Measurements from ENCODE around the gene NEDD4L. TPM values are rescaled to one million over a fixed set of nuclear protein-coding genes. Genes with fewer than 3 reads are reported as not detected.

Gene NEDD4L
- total and polyA plus RNA-seq, 8 donors = 88.0 to 159 (median 95.2) TPM

GRCh38 chr18:58196881-58197872 lies 153.2 kb downstream of the NEDD4L start:
- Histone ChIP-seq H3K27ac (peak overlapping the region; percentile 16 to 57), H3K4me3 (peak overlapping the region in 1 of 2 donors; percentile 36)
- no peak for DNase-seq

GRCh38 chr18:58201268-58201667 lies 157.2 kb downstream of the NEDD4L start:
- no peaks in the 10 kb centered on the region for H3K9me3 ChIP-seq
- H3K4me3 ChIP-seq = no peak overlapping the region
- intact Hi-C loops (cut with DNase I) = no loop called here
- no peaks in the 10 kb centered on the region for H3K36me3 ChIP-seq
- DNase-seq (no peak), ATAC-seq (no peak)
- TF ChIP-seq CTCF (IDR thresholded peaks at IDR 0.05) = no peak
- no peaks in the 10 kb centered on the region for H3K27me3 ChIP-seq
- H3K27ac ChIP-seq = peak overlapping the region; percentile 30
- H3K4me1 ChIP-seq = peaks cover 0 to 4% of the 10 kb centered on the region in 2 donors

More at GRCh38 chr18:58196881-58197872, 153.2 kb downstream of the NEDD4L start:
- ATAC-seq = no peak
- Histone ChIP-seq H3K4me1 (peaks cover 0 to 13% of the 10 kb centered on the region in 2 donors), H3K27me3 (peaks cover 0 to 13% of the 10 kb centered on the region in 2 donors), H3K36me3 (no peaks in the 10 kb centered on the region), H3K9me3 (no peaks in the 10 kb centered on the region)
- TF ChIP-seq CTCF (IDR thresholded peaks at IDR 0.05) = no peak
- intact Hi-C loops (cut with DNase I) = no loop called here

GRCh38 chr18:58201733-58202730 lies 158.0 kb downstream of the NEDD4L start:
- no peak for TF ChIP-seq CTCF (IDR thresholded peaks at IDR 0.05)
- Histone ChIP-seq H3K27ac (peak overlapping the region; percentile 30), H3K36me3 (no peaks in the 10 kb centered on the region), H3K27me3 (no peaks in the 10 kb centered on the region), H3K4me3 (no peak overlapping the region), H3K4me1 (peaks cover 0 to 4% of the 10 kb centered on the region in 2 donors), H3K9me3 (no peaks in the 10 kb centered on the region)
- ATAC-seq (peak; percentile 28), DNase-seq (no peak)
- intact Hi-C loops (cut with DNase I) = no loop called here

GRCh38 chr18:58204776-58205442 lies 160.9 kb downstream of the NEDD4L start:
- no peak overlapping the region for H3K4me3 ChIP-seq
- no peaks in the 10 kb centered on the region for H3K36me3 ChIP-seq
- intact Hi-C loops (cut with DNase I) = no loop called here
- no peak overlapping the region for H3K27ac ChIP-seq
- no peak for ATAC-seq
- peaks cover 0 to 4% of the 10 kb centered on the region in 2 donors for H3K27me3 ChIP-seq
- TF ChIP-seq CTCF (IDR thresholded peaks at IDR 0.05) = no peak
- DNase-seq = no peak
- peaks cover 12 to 19% of the 10 kb centered on the region in 2 donors for H3K4me1 ChIP-seq
- H3K9me3 ChIP-seq = no peaks in the 10 kb centered on the region

All from left lung (tissue), 10 donors.